Calu3 (cell line): ENCODE data around the gene C1QTNF4. TPM values are rescaled to one million over a fixed set of nuclear protein-coding genes. Genes with fewer than 3 reads are reported as not detected.

Source experiments
- BruUV-seq: library from RNA; stranded (reverse); fragments of 400-500 nt; replicated peaks from 2 replicates; lab custom pipeline; 2021; lab: Mats Ljungman, UMichigan
- CTCF ChIA-PET: fragments of 300-600 bp; sonication (Branson Sonifier 250); formaldehyde crosslinking; loops from one replicate; lab custom pipeline; 2022; ENCODE audit warnings: antibody characterized with exemption; lab: Charles Lee
- DNase-seq: peaks from one replicate; pipeline ENCODE4 v3.0.0; 2022
- H3K27ac Mint-ChIP-seq: one replicate; pipeline ENCODE4 v1.8.0; 2022; ENCODE audit warnings: mixed read lengths; ENCODE audit not compliant: unreplicated experiment
- H3K27me3 Mint-ChIP-seq: one replicate; pipeline ENCODE4 v1.8.0; 2022; ENCODE audit warnings: mixed read lengths; ENCODE audit not compliant: unreplicated experiment
- H3K36me3 Mint-ChIP-seq: one replicate; pipeline ENCODE4 v1.8.0; 2022; ENCODE audit warnings: mild to moderate bottlenecking, moderate library complexity, mixed read lengths; ENCODE audit not compliant: insufficient read depth, unreplicated experiment
- H3K4me1 Mint-ChIP-seq: one replicate; pipeline ENCODE4 v1.8.0; 2022; ENCODE audit warnings: mild to moderate bottlenecking, low read depth, mixed read lengths; ENCODE audit not compliant: unreplicated experiment
- H3K4me3 Mint-ChIP-seq: one replicate; pipeline ENCODE4 v1.8.0; 2022; ENCODE audit warnings: mild to moderate bottlenecking, low read depth, moderate library complexity, mixed read lengths; ENCODE audit not compliant: unreplicated experiment
- H3K9me3 Mint-ChIP-seq: one replicate; pipeline ENCODE4 v1.8.0; 2022; ENCODE audit warnings: low read depth, mixed read lengths; ENCODE audit not compliant: unreplicated experiment
- CTCF ChIP-seq: fragments of 200-600 bp; IDR thresholded peaks from one replicate; pipeline ENCODE4 v1.8.0; 2022; ENCODE audit warnings: antibody characterized with exemption; ENCODE audit not compliant: unreplicated experiment
- intact Hi-C: fragments of 100-400 bp; cut with micrococcal nuclease; formaldehyde crosslinking; loops from one replicate; pipeline ENCODE4 v1.10.0; 2022; ENCODE audit not compliant: unreplicated experiment
- total RNA-seq: library from RNA; stranded (reverse); gene quantifications from 2 replicates; pipeline ENCODE4 v1.2.3, GENCODE V29; 2022

C1QTNF4 gene
- total RNA-seq, 1 experiment from 2014 or later = not detected

- intact Hi-C loops = no loop called here
- Mint-ChIP-seq H3K9me3 (no peaks in the 10 kb centered on the region), H3K27ac (no peak overlapping the region), H3K4me3 (no peak overlapping the region), H3K36me3 (peaks cover 54% of the 10 kb centered on the region), H3K27me3 (no peaks in the 10 kb centered on the region), H3K4me1 (no peaks in the 10 kb centered on the region)
- no TSS peak for BruUV-seq
- CTCF ChIA-PET = no interaction called here
- TF ChIP-seq CTCF = no peak
- DNase-seq = no peak
These were observed 37.3 kb upstream of the C1QTNF4 start for GRCh38 chr11:47631473-47631872.

- Mint-ChIP-seq H3K27ac (no peak overlapping the region), H3K4me3 (no peak overlapping the region), H3K4me1 (no peaks in the 10 kb centered on the region), H3K36me3 (peaks cover 47% of the 10 kb centered on the region), H3K9me3 (no peaks in the 10 kb centered on the region), H3K27me3 (no peaks in the 10 kb centered on the region)
- no peak for DNase-seq
- CTCF ChIA-PET = no interaction called here
- no peak for TF ChIP-seq CTCF
- intact Hi-C loops = no loop called here
- no TSS peak for BruUV-seq
These were observed 33.8 kb upstream of the C1QTNF4 start for GRCh38 chr11:47628026-47628425.

- CTCF ChIA-PET = no interaction called here
- no peaks in the 10 kb centered on the region for H3K9me3 Mint-ChIP-seq
- H3K4me3 Mint-ChIP-seq = no peak overlapping the region
- DNase-seq = no peak
- intact Hi-C loops = no loop called here
- H3K4me1 Mint-ChIP-seq = no peaks in the 10 kb centered on the region
- peaks cover 48% of the 10 kb centered on the region for H3K36me3 Mint-ChIP-seq
- BruUV-seq = no TSS peak
- no peak overlapping the region for H3K27ac Mint-ChIP-seq
- TF ChIP-seq CTCF = no peak
- no peaks in the 10 kb centered on the region for H3K27me3 Mint-ChIP-seq
These were observed 32.0 kb upstream of the C1QTNF4 start for GRCh38 chr11:47626234-47626633.

- H3K27ac Mint-ChIP-seq = no peak overlapping the region
- no peaks in the 10 kb centered on the region for H3K4me1 Mint-ChIP-seq
- no peaks in the 10 kb centered on the region for H3K27me3 Mint-ChIP-seq
- DNase-seq = no peak
- intact Hi-C loops = no loop called here
- no peak for TF ChIP-seq CTCF
- H3K4me3 Mint-ChIP-seq = no peak overlapping the region
- H3K36me3 Mint-ChIP-seq = peaks cover 38% of the 10 kb centered on the region
- CTCF ChIA-PET = interaction anchor here (0.6 kb wide), 1 partner anchor 68 kb away, joined by 3 read pairs; no protein-coding TSS in a partner anchor
- H3K9me3 Mint-ChIP-seq = no peaks in the 10 kb centered on the region
- no TSS peak for BruUV-seq
These were observed 26.7 kb upstream of the C1QTNF4 start for GRCh38 chr11:47620836-47621378.
